HepG2 (cell line): ENCODE data around the gene BLMH. TPM values are rescaled to one million over a fixed set of nuclear protein-coding genes. Genes with fewer than 3 reads are reported as not detected.

Experiments
- BCL3 ChIP-seq: sonication (generic); formaldehyde crosslinking; IDR thresholded peaks from 2 replicates; pipeline ENCODE4 v1.5.1; 2020; ENCODE audit warnings: mild to moderate bottlenecking, missing genetic modification reagents, moderate library complexity
- HNF4G ChIP-seq, 2 experiments: sonication (generic) in 1 of 2; formaldehyde crosslinking in 1 of 2; IDR thresholded peaks; 2 replicates each; pipeline versions ENCODE4 v1.4.0 to v1.6.1; 2011 to 2020; ENCODE audit warnings: borderline replicate concordance in 2 of 2, low read depth in 2 of 2, mild to moderate bottlenecking in 2 of 2, low read length in 1 of 2, missing genetic modification reagents in 1 of 2, moderate library complexity in 1 of 2
- HOMEZ ChIP-seq: IDR thresholded peaks from 2 replicates; pipeline ENCODE4 v1.6.1; 2016; ENCODE audit warnings: low read depth
- PITX1 ChIP-seq: sonication (generic); formaldehyde crosslinking; IDR thresholded peaks from 2 replicates; pipeline ENCODE4 v1.5.1; 2020; ENCODE audit warnings: mild to moderate bottlenecking, missing genetic modification reagents
- SAFB2 ChIP-seq: sonication (generic); formaldehyde crosslinking; IDR thresholded peaks from 2 replicates; pipeline ENCODE4 v1.5.1; 2020; ENCODE audit warnings: missing genetic modification reagents, low read depth, mild to moderate bottlenecking, borderline replicate concordance
- SMAD1 ChIP-seq: sonication (generic); formaldehyde crosslinking; IDR thresholded peaks from 2 replicates; pipeline ENCODE4 v1.4.0; 2020; ENCODE audit warnings: missing genetic modification reagents, low read depth, mild to moderate bottlenecking, borderline replicate concordance
- SMYD3 ChIP-seq: sonication (generic); formaldehyde crosslinking; IDR thresholded peaks from 2 replicates; pipeline ENCODE4 v1.8.1; 2023; ENCODE audit warnings: mild to moderate bottlenecking, missing genetic modification reagents
- SRSF1 ChIP-seq: fragments of 200-400 bp; formaldehyde crosslinking; optimal IDR thresholded peaks from 2 replicates; pipeline ENCODE3; 2017; ENCODE audit warnings: mild to moderate bottlenecking, low read depth, low read length, moderate library complexity
- TERF1 ChIP-seq: sonication (generic); formaldehyde crosslinking; IDR thresholded peaks from 2 replicates; pipeline ENCODE4 v1.8.0; 2022; ENCODE audit warnings: mild to moderate bottlenecking, missing genetic modification reagents, moderate library complexity
- YY1 ChIP-seq: IDR thresholded peaks from 2 replicates; pipeline ENCODE4 v1.6.1; 2011; ENCODE audit warnings: low read length, low read depth, moderate library complexity, mild to moderate bottlenecking; ENCODE audit not compliant: insufficient read depth, insufficient replicate concordance
- ZNF629 ChIP-seq: sonication (generic); formaldehyde crosslinking; conservative IDR thresholded peaks from 2 replicates; pipeline ENCODE4 v1.5.0; 2020; ENCODE audit warnings: missing genetic modification reagents
- ZNF746 ChIP-seq: sonication (generic); formaldehyde crosslinking; IDR thresholded peaks from 2 replicates; pipeline ENCODE4 v1.8.0; 2022; ENCODE audit warnings: mild to moderate bottlenecking, missing genetic modification reagents
- polyA plus RNA-seq, 8 experiments: library from polyadenylated mRNA; depleted of rRNA in 3 of 8; stranded (reverse) in 7 of 8; unstranded in 1 of 8; fragments of >200 nt; fragmentation: Illumina TruSeq in 4 of 8; extraction: Trizol in 4 of 8; gene quantifications; 2 replicates each; pipeline versions ENCODE4 v1.2.1 to v1.2.3, GENCODE V29; 2011 to 2016; ENCODE audit warnings: low read depth in 4 of 8, missing spikeins in 1 of 8, mixed read lengths in 1 of 8; ENCODE audit not compliant: insufficient read depth in 1 of 8
- total RNA-seq, 5 experiments: library from RNA; depleted of rRNA; stranded (reverse); fragments of >200 nt; fragmentation: Illumina TruSeq; extraction: Trizol; gene quantifications; 2 replicates each; pipeline ENCODE4 v1.2.3, GENCODE V29; 2016; ENCODE audit warnings: low read depth in 1 of 5
- TF ChIP-seq, protein P1 (sequence below): sonication (generic); formaldehyde crosslinking; IDR thresholded peaks from 2 replicates; pipeline ENCODE4 v1.4.0; 2020; ENCODE audit warnings: missing genetic modification reagents
- TF ChIP-seq, protein P2 (sequence below): sonication (generic); formaldehyde crosslinking; IDR thresholded peaks from 2 replicates; pipeline ENCODE4 v1.4.0; 2020; ENCODE audit warnings: missing genetic modification reagents

BLMH gene
- total and polyA plus RNA-seq, 2 of the 13 experiments (the other 11 are each of a cell fraction or from before 2014, with no cell fraction given) = 12.1 to 41.0 TPM

GRCh38 chr17:30219833-30220232 lies 71.9 kb downstream of the BLMH start (continued):
- TF ChIP-seq, protein P1, sequence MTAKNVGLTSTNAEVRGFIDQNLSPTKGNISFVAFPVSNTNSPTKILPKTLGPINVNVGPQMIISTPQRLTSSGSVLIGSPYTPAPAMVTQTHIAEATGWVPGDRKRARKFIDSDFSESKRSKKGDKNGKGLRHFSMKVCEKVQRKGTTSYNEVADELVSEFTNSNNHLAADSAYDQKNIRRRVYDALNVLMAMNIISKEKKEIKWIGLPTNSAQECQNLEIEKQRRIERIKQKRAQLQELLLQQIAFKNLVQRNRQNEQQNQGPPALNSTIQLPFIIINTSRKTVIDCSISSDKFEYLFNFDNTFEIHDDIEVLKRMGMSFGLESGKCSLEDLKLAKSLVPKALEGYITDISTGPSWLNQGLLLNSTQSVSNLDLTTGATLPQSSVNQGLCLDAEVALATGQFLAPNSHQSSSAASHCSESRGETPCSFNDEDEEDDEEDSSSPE = no peak
- TF ChIP-seq SMYD3 (CRISPR knock-in tag) (no peak), HNF4G (IDR thresholded peaks at IDR 0.05; ENCODE audit: borderline replicate concordance, low read depth, low read length) (0 out of 2 replicates have a peak, but pooled peaks have one; percentile 53), HNF4G (CRISPR knock-in tag; IDR thresholded peaks at IDR 0.05; ENCODE audit: borderline replicate concordance, low read depth) (no peak), BCL3 (CRISPR knock-in tag) (0 out of 2 replicates have a peak, but pooled peaks have one; percentile 32), TERF1 (CRISPR knock-in tag) (no peak), SMAD1 (CRISPR knock-in tag) (no peak), YY1 (no peak), SRSF1 (no peak), SAFB2 (CRISPR knock-in tag) (no peak), ZNF746 (CRISPR knock-in tag) (no peak), ZNF629 (CRISPR knock-in tag) (no peak), HOMEZ (CRISPR knock-in tag) (0 out of 2 replicates have a peak, but pooled peaks have one; percentile 20), PITX1 (no peak)
- TF ChIP-seq, protein P2, sequence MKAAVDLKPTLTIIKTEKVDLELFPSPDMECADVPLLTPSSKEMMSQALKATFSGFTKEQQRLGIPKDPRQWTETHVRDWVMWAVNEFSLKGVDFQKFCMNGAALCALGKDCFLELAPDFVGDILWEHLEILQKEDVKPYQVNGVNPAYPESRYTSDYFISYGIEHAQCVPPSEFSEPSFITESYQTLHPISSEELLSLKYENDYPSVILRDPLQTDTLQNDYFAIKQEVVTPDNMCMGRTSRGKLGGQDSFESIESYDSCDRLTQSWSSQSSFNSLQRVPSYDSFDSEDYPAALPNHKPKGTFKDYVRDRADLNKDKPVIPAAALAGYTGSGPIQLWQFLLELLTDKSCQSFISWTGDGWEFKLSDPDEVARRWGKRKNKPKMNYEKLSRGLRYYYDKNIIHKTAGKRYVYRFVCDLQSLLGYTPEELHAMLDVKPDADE (CRISPR knock-in tag) = no peak
